Activated CD4-positive, alpha-beta T cell treated with anti-CD3 and anti-CD28 coated beads, Interleukin-2, amount 10 ng/mL, durations not matched to agents 7 days and 5 days (primary cell): Measurements from ENCODE around the gene TREM2. TPM values are rescaled to one million over a fixed set of nuclear protein-coding genes. Genes with fewer than 3 reads are reported as not detected.
A peak's percentile ranks its signal among the peaks of the same experiment; 100 is the strongest.
"Not testable (repeated sequence)": the region's sequence is repeated elsewhere in the genome, so short reads cannot be mapped to it uniquely, and the experiment has no call there.

ENCODE experiments used
- CTCF ChIA-PET: fragments of 350-600 bp; sonication (Branson Sonifier 250); formaldehyde crosslinking; loops from one replicate; lab custom pipeline; 2021; ENCODE audit warnings: antibody characterized with exemption; lab: Charles Lee
- POLR2A ChIA-PET: fragments of 350-600 bp; sonication (Branson Sonifier 250); formaldehyde crosslinking; loops from one replicate; lab custom pipeline; 2021; ENCODE audit warnings: antibody characterized with exemption; lab: Charles Lee
- DNase-seq: peaks from one replicate; pipeline ENCODE4 v3.0.0-alpha.2; 2020
- H3K27ac Mint-ChIP-seq: one replicate; pipeline ENCODE4 v1.8.0; 2021; ENCODE audit warnings: mild to moderate bottlenecking, moderate library complexity, mixed read lengths
- H3K27me3 Mint-ChIP-seq: one replicate; pipeline ENCODE4 v1.8.0; 2021; ENCODE audit warnings: mixed read lengths
- H3K36me3 Mint-ChIP-seq: one replicate; pipeline ENCODE4 v1.8.0; 2021; ENCODE audit warnings: low read depth, mixed read lengths
- H3K4me1 Mint-ChIP-seq: one replicate; pipeline ENCODE4 v1.8.0; 2021; ENCODE audit warnings: mixed read lengths
- H3K4me3 Mint-ChIP-seq: one replicate; pipeline ENCODE4 v1.8.0; 2021; ENCODE audit warnings: mild to moderate bottlenecking, moderate library complexity, mixed read lengths
- H3K9me3 Mint-ChIP-seq: one replicate; pipeline ENCODE4 v1.8.0; 2021; ENCODE audit warnings: mixed read lengths
- total RNA-seq, 2 experiments: library from RNA; stranded (reverse); gene quantifications; one replicate each; pipeline ENCODE4 v1.2.3, GENCODE V29; 2021

The TREM2 gene
- total RNA-seq, 2 experiments from 2014 or later, result not detected

GRCh38 chr6:41193171-41193734 is 30.3 kb upstream of the TREM2 start:
- no peak for DNase-seq
- no peak overlapping the region for H3K4me3 Mint-ChIP-seq
- no peaks in the 10 kb centered on the region for H3K27me3 Mint-ChIP-seq
- H3K9me3 Mint-ChIP-seq, result peaks cover 16% of the 10 kb centered on the region
- peaks cover 72% of the 10 kb centered on the region for H3K36me3 Mint-ChIP-seq
- H3K27ac Mint-ChIP-seq, result peak overlapping the region; percentile 16
- ChIA-PET CTCF (no interaction called here), POLR2A (no interaction called here)
- peaks cover 60% of the 10 kb centered on the region for H3K4me1 Mint-ChIP-seq

- ChIA-PET CTCF (interaction anchor here (1.0 to 2.2 kb wide), 5 partner anchors 9 to 88 kb away, joined by 3 to 9 read pairs (median 5); partner anchors contain the start of gene TREML2), POLR2A (no interaction called here)
- H3K36me3 Mint-ChIP-seq, result peaks cover 57% of the 10 kb centered on the region
- peaks cover 57% of the 10 kb centered on the region for H3K4me1 Mint-ChIP-seq
- H3K27ac Mint-ChIP-seq, result no peak overlapping the region
- H3K27me3 Mint-ChIP-seq, result no peaks in the 10 kb centered on the region
- no peak for DNase-seq
- peaks cover 16% of the 10 kb centered on the region for H3K9me3 Mint-ChIP-seq
- no peak overlapping the region for H3K4me3 Mint-ChIP-seq
Observed at GRCh38 chr6:41191569-41191968, 28.7 kb upstream of the TREM2 start.

GRCh38 chr6:41190791-41191190 is 27.9 kb upstream of the TREM2 start:
- peaks cover 51% of the 10 kb centered on the region for H3K36me3 Mint-ChIP-seq
- H3K9me3 Mint-ChIP-seq, result peaks cover 16% of the 10 kb centered on the region
- H3K4me1 Mint-ChIP-seq, result peaks cover 58% of the 10 kb centered on the region
- H3K27me3 Mint-ChIP-seq, result no peaks in the 10 kb centered on the region
- DNase-seq, result no peak
- no peak overlapping the region for H3K27ac Mint-ChIP-seq
- no peak overlapping the region for H3K4me3 Mint-ChIP-seq
- POLR2A ChIA-PET, result no interaction called here
- CTCF ChIA-PET, result interaction anchor here (1.3 to 2.2 kb wide), 3 partner anchors 8 to 10 kb away, joined by 3 to 9 read pairs (median 7); partner anchors contain the start of gene TREML2

GRCh38 chr6:41189967-41190366 is 27.1 kb upstream of the TREM2 start:
- CTCF ChIA-PET, result interaction anchor here (1.3 to 1.6 kb wide), 2 partner anchors 9 to 10 kb away, joined by 3 to 7 read pairs; partner anchors contain the start of gene TREML2
- H3K9me3 Mint-ChIP-seq, result peaks cover 16% of the 10 kb centered on the region
- H3K27ac Mint-ChIP-seq, result peak overlapping the region; percentile 38
- no peak overlapping the region for H3K4me3 Mint-ChIP-seq
- H3K4me1 Mint-ChIP-seq, result peaks cover 58% of the 10 kb centered on the region
- H3K27me3 Mint-ChIP-seq, result no peaks in the 10 kb centered on the region
- no peak for DNase-seq
- peaks cover 42% of the 10 kb centered on the region for H3K36me3 Mint-ChIP-seq
- POLR2A ChIA-PET, result interaction anchor here (1.4 kb wide), 1 partner anchor 10 kb away, joined by 3 read pairs; no protein-coding TSS in a partner anchor

GRCh38 chr6:41189046-41189445 is 26.1 kb upstream of the TREM2 start:
- not testable (repeated sequence) for DNase-seq, H3K27me3 Mint-ChIP-seq, H3K4me3 Mint-ChIP-seq, H3K27ac Mint-ChIP-seq
- H3K9me3 Mint-ChIP-seq, result peaks cover 16% of the 10 kb centered on the region
- ChIA-PET CTCF (interaction anchor here (1.0 to 1.2 kb wide), 2 partner anchors 11 to 16 kb away, joined by 3 to 4 read pairs; no protein-coding TSS in a partner anchor), POLR2A (interaction anchor here (1.4 kb wide), 1 partner anchor 11 kb away, joined by 3 read pairs; no protein-coding TSS in a partner anchor)
- peaks cover 35% of the 10 kb centered on the region for H3K36me3 Mint-ChIP-seq
- peaks cover 49% of the 10 kb centered on the region for H3K4me1 Mint-ChIP-seq

GRCh38 chr6:41187924-41188886 is 25.3 kb upstream of the TREM2 start:
- POLR2A ChIA-PET, result interaction anchor here (1.4 kb wide), 1 partner anchor 12 kb away, joined by 3 read pairs; no protein-coding TSS in a partner anchor
- H3K4me3 Mint-ChIP-seq, result no peak overlapping the region

GRCh38 chr6:41186031-41186562 is 23.2 kb upstream of the TREM2 start:
- ChIA-PET CTCF (interaction anchor here (1.2 kb wide), 1 partner anchor 15 kb away, joined by 4 read pairs; no protein-coding TSS in a partner anchor), POLR2A (no interaction called here)
- no peak for DNase-seq
- H3K9me3 Mint-ChIP-seq, result peaks cover 16% of the 10 kb centered on the region
- peak overlapping the region; percentile 79 for H3K27ac Mint-ChIP-seq
- H3K36me3 Mint-ChIP-seq, result peaks cover 17% of the 10 kb centered on the region
- H3K27me3 Mint-ChIP-seq, result no peaks in the 10 kb centered on the region
- H3K4me1 Mint-ChIP-seq, result peaks cover 56% of the 10 kb centered on the region
- no peak overlapping the region for H3K4me3 Mint-ChIP-seq

More at GRCh38 chr6:41187924-41188886, 25.3 kb upstream of the TREM2 start:
- H3K36me3 Mint-ChIP-seq, result peaks cover 30% of the 10 kb centered on the region
- H3K9me3 Mint-ChIP-seq, result peaks cover 16% of the 10 kb centered on the region
- H3K27me3 Mint-ChIP-seq, result no peaks in the 10 kb centered on the region
- H3K27ac Mint-ChIP-seq, result peak overlapping the region; percentile 63
- peaks cover 49% of the 10 kb centered on the region for H3K4me1 Mint-ChIP-seq
- no peak for DNase-seq
- CTCF ChIA-PET, result interaction anchor here (0.9 to 1.2 kb wide), 5 partner anchors 8 to 87 kb away, joined by 3 to 4 read pairs (median 3); no protein-coding TSS in a partner anchor

GRCh38 chr6:41184761-41185160 is 21.8 kb upstream of the TREM2 start:
- CTCF ChIA-PET, result interaction anchor here (0.7 kb wide), 1 partner anchor 174 kb away, joined by 3 read pairs; no protein-coding TSS in a partner anchor
- H3K4me3 Mint-ChIP-seq, result no peak overlapping the region

GRCh38 chr6:41182069-41183034 is 19.4 kb upstream of the TREM2 start:
- Mint-ChIP-seq H3K27ac (no peak overlapping the region), H3K27me3 (peaks cover 6% of the 10 kb centered on the region), H3K36me3 (no peaks in the 10 kb centered on the region), H3K9me3 (no peaks in the 10 kb centered on the region), H3K4me1 (peaks cover 38% of the 10 kb centered on the region), H3K4me3 (no peak overlapping the region)
- peak; percentile 76 for DNase-seq
- CTCF ChIA-PET, result interaction anchor here (0.6 to 1.8 kb wide), 19 partner anchors 10 to 401 kb away, joined by 3 to 8 read pairs (median 3); partner anchors contain the start of genes NFYA, OARD1, TREML1 and TREML2
- POLR2A ChIA-PET, result no interaction called here

More at GRCh38 chr6:41184761-41185160, 21.8 kb upstream of the TREM2 start:
- peaks cover 52% of the 10 kb centered on the region for H3K4me1 Mint-ChIP-seq
- no peak overlapping the region for H3K27ac Mint-ChIP-seq
- DNase-seq, result no peak
- H3K9me3 Mint-ChIP-seq, result peaks cover 6% of the 10 kb centered on the region
- POLR2A ChIA-PET, result no interaction called here
- peaks cover 6% of the 10 kb centered on the region for H3K36me3 Mint-ChIP-seq
- no peaks in the 10 kb centered on the region for H3K27me3 Mint-ChIP-seq

GRCh38 chr6:41181566-41181965 is 18.6 kb upstream of the TREM2 start:
- ChIA-PET POLR2A (no interaction called here), CTCF (interaction anchor here (0.8 to 1.9 kb wide), 9 partner anchors 10 to 401 kb away, joined by 3 to 9 read pairs (median 4); partner anchors contain the start of genes NFYA, OARD1, TREML1 and TREML2)
- Mint-ChIP-seq H3K9me3 (no peaks in the 10 kb centered on the region), H3K36me3 (no peaks in the 10 kb centered on the region), H3K4me1 (peaks cover 30% of the 10 kb centered on the region), H3K27me3 (peaks cover 14% of the 10 kb centered on the region), H3K27ac (peak overlapping the region; percentile 1), H3K4me3 (no peak overlapping the region)
- DNase-seq, result no peak

GRCh38 chr6:41179163-41179562 is 16.2 kb upstream of the TREM2 start:
- no peak overlapping the region for H3K4me3 Mint-ChIP-seq
- ChIA-PET CTCF (interaction anchor here (1.3 to 1.5 kb wide), 2 partner anchors 9 to 13 kb away, joined by 3 to 4 read pairs; no protein-coding TSS in a partner anchor), POLR2A (no interaction called here)
- H3K9me3 Mint-ChIP-seq, result no peaks in the 10 kb centered on the region
- peaks cover 24% of the 10 kb centered on the region for H3K27me3 Mint-ChIP-seq
- peak overlapping the region; percentile 1 for H3K27ac Mint-ChIP-seq
- peaks cover 15% of the 10 kb centered on the region for H3K4me1 Mint-ChIP-seq
- no peaks in the 10 kb centered on the region for H3K36me3 Mint-ChIP-seq
- no peak for DNase-seq
